Sciatic nerve (tissue), 2 donors: ENCODE results near the gene MESP2. TPM values are rescaled to one million over a fixed set of nuclear protein-coding genes. Genes with fewer than 3 reads are reported as not detected.

Experiments used
- ATAC-seq: fragments of 200-7000 bp; cut with Tn5 transposase; one replicate; pipeline ENCODE4 v1.9.1; 2020; ENCODE audit warnings: mild to moderate bottlenecking, moderate library complexity
- DNase-seq: peaks from one replicate; pipeline ENCODE4 v3.0.0-alpha.2; 2020; ENCODE audit warnings: low spot score
- intact Hi-C: fragments of 100-400 bp; cut with DNase I; formaldehyde crosslinking; loops from one replicate; pipeline ENCODE4 v1.14.2; 2022
- total RNA-seq: library from RNA; stranded (reverse); fragmentation: NEBNext Ultra II Directional; extraction: Animal tissue kit (Norgen Biotek cat#: 25700); gene quantifications from one replicate; pipeline ENCODE4 v1.2.1, GENCODE V29; 2021
- donor health status: DM: no; HTN: no; CAD: no.
- donor health status: DM: no; HTN: no; CAD: no.

The MESP2 gene
- total RNA-seq, 1 donor from 2014 or later = 0.45 TPM

DNA sequence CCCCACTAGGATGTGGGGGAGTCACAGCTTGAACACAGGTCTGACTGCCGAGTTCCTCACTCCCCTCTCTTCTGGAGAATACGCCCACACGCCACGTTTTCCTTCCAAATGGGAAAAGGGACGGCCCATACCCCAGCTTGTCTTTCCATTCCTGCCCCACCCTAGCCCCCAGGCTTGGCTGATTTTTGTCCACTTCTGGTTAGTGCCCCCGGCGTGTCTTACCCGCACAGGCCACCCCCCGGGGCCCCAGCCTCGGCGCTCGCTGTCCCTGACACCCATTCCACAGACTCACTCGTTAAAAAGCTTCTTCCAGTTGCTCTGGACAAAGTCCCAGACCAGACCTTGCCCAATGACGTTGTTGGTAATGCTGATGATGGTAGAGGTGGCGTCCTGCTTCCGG is 14.5 kb downstream of the MESP2 start:
- DNase-seq = no peak
- no peak for ATAC-seq
- intact Hi-C loops = no loop called here

DNA sequence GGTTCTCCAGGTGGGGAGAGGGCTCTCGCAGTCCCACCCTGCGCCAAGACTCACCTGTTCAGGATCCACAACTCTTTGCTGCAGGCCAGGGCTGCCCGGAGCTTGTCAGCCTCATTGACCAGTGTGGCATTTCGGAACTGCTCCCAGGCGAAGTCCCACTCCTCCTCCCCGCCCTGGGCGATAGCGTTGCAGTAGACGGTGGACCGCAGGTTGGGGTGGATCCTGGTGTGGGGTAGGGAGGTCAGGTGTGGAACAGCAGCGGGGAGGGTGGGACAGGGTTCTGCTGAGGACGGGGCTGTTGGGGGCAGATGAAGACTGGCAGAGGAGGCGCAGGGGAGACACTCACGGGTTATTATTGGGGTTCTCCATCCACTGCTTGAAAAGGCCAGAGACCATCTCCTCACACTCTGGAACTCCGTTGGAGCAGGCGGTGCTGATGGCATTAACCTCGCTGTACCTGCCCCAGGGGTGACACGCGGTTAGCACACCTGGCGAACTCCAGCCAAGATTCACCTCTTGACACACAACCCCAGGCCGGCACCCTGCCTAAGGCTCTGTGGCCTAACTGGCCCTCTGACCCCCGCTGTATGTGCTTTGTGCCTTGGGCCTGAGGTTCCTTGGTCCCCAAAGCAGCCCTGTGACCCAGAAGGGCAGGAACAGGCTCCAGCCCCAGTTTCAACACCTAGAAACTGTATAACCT is 16.1 kb downstream of the MESP2 start:
- no peak for DNase-seq
- ATAC-seq = no peak
- intact Hi-C loops = no loop called here

- ATAC-seq = peak; percentile 73
- intact Hi-C loops = no loop called here
- no peak for DNase-seq
These were observed 18.6 kb downstream of the MESP2 start for GRCh38 chr15:89794627-89795241.

DNA sequence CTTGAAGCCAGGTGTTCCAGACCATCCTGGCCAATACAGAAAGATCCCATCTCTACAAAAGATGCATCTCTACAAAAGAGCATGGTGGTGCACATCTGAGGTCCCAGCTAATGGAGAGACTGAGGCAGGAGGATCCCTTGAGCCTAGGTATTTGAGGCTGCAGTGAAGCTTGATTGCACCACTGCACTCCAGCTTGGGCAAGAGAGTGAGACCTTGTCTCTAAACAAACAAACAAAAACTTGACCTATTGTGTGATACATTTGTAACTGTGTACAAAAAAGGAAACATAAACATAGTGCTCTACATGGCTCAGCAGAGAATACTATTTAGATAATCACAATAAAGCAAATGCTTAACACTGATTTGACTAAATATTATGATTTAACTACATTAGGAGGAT is 19.9 kb downstream of the MESP2 start:
- no peak for ATAC-seq

GRCh38 chr15:89797678-89798201 is 21.6 kb downstream of the MESP2 start:
- no peak for ATAC-seq
- no peak for DNase-seq
- intact Hi-C loops = no loop called here

More for the DNA sequence above, 19.9 kb downstream of the MESP2 start:
- no peak for DNase-seq
- intact Hi-C loops = no loop called here

GRCh38 chr15:89799011-89799911 is 23.1 kb downstream of the MESP2 start:
- no peak for ATAC-seq
- DNase-seq = no peak
- intact Hi-C loops = no loop called here

DNA sequence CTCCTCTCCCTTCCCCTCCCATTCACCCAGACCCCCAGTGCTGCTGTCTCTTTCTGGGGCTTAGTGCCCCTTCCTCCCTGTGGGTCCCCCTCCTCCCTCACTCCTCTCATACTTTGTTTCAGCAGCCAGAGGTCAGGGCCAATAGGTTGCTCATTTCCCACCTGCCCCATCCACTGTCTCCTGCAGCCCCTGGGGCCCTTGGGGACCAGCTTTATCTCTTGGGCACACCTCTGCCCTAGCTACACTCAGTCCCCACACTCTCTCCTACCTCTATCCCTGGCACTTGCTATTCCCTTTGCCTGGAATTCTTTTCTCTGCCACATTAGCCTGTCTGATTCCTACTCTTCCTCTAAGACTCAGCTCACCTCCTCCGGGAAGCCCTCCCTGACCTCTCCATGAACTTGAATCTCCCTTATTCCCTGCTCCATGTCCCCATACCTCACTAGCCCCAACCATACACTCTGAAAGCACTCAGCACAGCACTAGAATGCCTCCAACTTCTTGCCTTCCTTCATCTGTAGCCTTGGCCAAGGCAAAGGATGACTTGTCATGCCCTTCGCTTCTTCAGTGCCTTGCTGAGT is 23.9 kb downstream of the MESP2 start:
- DNase-seq (no peak), ATAC-seq (no peak)
- intact Hi-C loops = no loop called here

- DNase-seq (no peak), ATAC-seq (no peak)
- intact Hi-C loops = no loop called here
These were observed 25.5 kb downstream of the MESP2 start for GRCh38 chr15:89801471-89802195.

DNA sequence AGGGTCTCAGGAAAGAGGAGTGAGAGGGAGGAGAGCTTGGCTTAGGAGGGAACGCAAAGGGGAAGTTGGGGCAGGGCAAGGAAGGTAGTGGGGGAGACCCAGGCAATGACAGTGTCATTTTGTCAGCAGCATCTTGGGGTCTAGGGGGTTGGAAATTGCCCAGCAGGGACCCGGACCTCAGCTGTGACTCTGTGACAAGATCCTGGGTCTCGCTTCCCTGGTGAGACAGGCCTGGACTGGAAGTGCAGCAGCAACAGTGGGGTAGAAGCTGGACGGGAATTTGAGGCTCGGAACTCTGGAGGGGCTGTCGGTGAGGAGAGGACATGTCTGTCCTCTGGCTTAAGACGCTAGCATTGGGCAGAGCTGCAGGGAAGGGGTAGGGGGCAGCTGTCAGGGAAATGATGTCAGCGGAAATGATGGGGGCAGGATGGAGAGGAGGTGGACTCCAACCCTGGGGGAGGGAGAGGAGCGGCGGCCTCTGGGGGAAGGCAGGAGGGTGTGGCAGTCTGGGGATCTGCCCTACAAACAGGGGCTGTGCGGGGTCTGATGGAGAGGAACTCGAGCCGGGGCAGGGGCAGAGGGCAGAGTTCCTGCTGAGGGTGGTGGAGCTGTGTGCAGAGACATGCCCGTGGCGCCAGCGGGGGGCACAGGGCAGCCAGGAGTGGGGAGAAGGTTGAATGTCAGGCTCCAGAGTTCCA is 26.2 kb downstream of the MESP2 start:
- no peak for ATAC-seq
- intact Hi-C loops = no loop called here

DNA sequence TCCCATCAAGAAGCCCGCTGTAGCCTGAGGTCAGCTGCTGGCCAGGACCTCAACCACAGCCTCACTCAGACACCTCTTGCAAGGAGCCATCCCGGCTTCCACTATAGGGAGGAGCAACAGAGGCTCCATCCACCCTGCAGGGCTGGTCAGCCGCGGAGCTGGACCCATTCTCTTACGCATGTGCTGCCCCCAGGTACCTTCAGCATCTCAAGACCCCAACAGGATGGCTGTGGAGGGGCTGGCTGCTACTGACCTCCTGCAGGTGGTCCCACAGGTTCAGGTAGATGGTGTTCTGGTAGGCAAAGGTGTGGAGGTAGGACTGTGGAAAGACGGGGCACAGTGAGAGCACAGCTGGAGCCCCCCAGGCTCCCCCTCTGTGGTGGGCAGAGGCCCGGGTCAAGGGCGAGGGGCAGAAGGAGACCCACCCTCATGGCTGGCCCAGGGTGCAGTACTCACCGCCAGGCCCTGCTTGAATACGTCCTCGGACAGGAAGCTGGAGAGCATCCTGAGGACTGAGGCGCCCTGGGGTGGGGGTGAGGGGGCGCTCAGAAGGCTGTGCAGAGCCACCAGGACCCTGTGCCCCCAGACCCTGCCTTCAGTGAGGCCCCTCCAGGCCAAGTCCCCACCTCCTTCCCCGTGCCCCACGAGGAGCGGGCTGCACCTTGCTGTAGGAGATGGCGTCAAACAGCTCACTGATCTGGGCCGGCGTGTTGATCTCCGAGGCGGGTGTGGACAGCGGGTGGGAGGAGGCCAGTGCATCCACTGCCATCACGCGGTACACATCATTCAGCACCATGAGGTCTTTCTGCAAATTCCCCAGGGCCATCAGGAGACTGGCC is 27.1 kb downstream of the MESP2 start:
- ATAC-seq (no peak), DNase-seq (no peak)
- intact Hi-C loops = no loop called here

More for the DNA sequence above, 26.2 kb downstream of the MESP2 start:
- DNase-seq = no peak

GRCh38 chr15:89803941-89804800 is 28.0 kb downstream of the MESP2 start:
- no peak for ATAC-seq

DNA sequence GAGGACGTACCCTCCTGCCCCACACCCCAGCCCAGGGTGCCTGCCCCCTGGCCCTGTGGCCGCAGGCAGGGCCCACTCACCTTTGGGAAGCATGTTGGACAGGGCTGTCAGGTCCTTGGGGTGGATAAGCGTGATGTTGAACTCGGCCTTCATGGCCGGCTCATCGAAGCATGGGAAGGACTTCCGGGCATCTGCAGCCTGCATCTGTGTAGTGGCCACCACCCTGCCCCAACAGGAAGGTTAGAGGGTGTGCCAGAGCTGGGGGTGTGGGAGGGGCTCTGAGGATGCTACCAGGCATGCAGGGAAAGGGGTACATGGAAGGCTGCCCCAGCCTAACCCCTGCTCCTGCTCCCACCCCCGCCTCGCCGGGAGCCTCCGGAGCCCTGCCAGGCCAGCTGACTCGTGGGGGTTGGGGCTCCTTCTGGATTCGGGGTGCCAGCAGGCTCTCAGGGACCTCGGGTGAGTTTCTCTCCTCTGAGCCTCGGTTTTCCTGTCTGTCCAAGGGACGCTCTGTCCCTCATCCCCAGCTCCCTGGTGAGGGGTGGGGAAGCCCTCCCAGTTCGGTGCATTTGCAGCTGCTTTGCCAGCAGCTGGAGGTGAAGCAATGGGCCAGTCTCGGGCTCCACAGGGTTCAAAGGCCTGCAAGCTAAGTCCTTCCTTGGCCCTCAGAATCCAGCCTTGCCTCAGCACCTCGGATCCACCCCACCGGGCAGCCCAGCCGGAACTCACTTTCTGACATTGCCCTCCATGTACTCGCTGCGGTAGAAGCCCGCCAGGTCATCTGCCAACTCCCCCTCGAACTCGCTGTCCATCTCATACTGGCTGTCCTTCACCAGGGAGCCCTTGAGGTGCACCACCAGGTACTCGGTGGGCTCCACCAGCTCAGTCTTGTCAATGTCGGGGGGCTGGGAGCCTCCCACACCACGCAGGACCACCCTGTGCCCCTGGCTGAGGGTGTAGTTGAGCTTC is 29.4 kb downstream of the MESP2 start:
- intact Hi-C loops = no loop called here
- no peak for ATAC-seq
- DNase-seq = no peak

More at GRCh38 chr15:89803941-89804800, 28.0 kb downstream of the MESP2 start:
- no peak for DNase-seq
- intact Hi-C loops = no loop called here

GRCh38 chr15:89806210-89806558 is 30.1 kb downstream of the MESP2 start:
- intact Hi-C loops = no loop called here
- ATAC-seq = no peak
- DNase-seq = no peak

- intact Hi-C loops = no loop called here
- DNase-seq (no peak), ATAC-seq (no peak)
These were observed 30.7 kb downstream of the MESP2 start for GRCh38 chr15:89806559-89807550.
